ENCODE measurements around the gene CFAP92.
"Not testable (repeated sequence)": the region's sequence is repeated elsewhere in the genome, so short reads cannot be mapped to it uniquely, and the experiment has no call there.

CFAP92 gene

DNA sequence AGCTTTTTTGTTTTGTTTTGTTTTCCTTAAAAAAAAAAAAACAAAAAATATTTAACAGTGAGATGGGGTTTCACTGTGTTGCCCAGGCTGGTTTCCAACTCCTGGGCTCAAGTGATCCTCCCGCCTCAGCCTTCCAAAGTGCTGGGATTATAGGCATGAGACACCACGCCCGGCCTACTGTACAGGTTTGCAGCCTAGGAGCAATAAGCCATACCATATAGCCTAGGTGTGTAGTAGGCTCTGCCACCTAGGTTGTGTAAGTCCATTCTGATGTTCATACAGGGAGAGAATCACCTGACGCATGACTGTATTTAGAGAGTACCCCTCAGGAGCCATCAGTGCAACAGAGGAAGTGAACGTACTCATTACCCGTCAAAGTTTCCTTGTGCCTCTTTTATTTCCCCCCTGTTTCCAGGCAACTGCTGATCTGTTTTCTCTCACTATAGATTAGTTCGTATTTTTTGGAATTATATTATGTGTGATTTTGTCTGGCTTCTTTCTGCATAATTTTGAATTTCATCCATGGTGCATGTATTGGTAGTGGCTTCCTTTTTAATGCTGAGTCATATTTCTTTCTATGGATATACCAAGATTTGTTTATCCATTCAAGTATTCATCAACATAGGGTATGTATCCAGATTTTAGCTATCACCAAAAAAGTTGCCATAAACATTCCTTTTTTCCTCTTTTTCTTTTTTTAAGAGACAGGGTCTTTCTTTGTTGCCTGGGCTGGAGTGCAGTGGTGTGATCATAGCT lies 104.6 kb downstream of the CFAP92 start:
- DNase-seq (ENCODE audit: low spot score), result no peak

DNA sequence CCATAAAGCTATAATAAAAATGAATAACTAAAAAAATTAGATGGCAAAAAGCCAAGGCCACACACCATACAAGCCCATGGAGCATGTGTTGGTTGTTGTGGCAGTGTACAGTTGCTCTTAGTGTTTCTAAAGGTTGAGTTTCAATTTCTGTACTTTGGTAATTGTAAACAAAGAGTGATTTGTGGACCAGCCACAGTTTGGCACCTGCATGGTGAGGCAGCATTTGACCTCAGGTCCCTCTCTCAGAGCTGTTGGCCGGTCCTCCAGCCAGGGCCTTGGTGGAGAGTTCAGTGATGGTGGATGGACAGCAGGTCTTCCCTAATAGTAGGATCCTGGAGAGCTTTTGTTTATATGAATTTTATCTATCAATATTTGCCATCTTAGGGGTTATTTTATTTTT lies 108.9 kb downstream of the CFAP92 start:
- DNase-seq (ENCODE audit: low spot score), result no peak

DNA sequence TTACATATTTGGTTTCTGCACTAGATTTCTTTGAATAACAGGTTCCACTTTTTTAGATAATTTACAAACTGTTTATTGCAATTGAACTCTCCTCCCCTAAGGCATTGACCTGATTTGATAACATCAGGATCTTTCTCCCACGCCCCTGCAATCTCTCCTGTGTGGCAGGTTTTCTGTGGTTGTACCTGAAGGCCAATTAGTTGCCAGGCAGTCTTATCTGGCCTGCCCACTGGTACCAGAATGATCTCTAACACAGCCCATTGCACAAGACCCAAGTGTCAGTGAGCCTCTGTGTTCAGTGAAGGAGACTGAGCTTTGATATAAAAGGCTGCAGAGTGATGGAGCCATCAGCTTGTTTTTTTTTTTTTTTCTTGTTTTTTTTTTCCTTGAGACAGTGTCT lies 111.2 kb downstream of the CFAP92 start:
- DNase-seq (ENCODE audit: low spot score), result no peak

DNA sequence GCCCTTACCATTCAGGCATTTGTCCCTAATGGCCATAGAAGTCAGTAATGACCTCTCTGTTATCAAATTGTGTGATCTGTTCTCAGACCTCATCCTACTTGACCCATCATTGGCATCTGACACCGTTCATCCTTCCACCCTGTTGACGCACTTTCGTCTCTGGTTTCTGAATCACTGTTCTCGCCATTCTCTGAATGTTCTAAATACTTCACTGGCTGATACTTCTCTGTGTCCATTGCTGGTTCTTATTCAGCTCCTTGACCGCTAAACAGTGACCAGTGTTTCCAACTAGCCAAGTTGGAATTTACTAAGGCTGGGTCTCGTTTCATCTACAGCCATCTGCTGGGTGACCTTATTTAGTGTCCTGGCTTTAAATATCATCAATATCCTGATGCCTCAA lies 112.3 kb downstream of the CFAP92 start:
- DNase-seq (ENCODE audit: low spot score), result no peak

DNA sequence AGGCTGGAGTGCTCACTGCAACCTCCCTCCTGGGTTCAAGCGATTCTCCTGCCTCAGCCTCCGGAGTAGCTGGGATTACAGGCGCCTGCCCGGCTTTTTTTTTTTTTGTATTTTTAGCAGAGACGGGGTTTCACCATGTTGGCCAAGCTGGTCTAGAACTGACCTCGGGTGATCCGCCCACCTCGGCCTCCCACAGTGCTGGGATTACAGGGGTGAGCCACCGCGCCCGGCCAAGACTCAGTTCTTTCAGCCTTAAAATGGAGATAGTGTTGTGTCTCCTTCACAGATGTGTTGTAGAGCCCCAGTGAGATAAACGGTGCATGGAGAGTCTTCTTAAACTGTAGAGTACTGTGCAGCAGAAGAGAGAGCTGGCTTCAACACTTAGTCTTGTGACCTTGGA lies 113.4 kb downstream of the CFAP92 start:
- DNase-seq (ENCODE audit: low spot score), result not testable (repeated sequence)

DNA sequence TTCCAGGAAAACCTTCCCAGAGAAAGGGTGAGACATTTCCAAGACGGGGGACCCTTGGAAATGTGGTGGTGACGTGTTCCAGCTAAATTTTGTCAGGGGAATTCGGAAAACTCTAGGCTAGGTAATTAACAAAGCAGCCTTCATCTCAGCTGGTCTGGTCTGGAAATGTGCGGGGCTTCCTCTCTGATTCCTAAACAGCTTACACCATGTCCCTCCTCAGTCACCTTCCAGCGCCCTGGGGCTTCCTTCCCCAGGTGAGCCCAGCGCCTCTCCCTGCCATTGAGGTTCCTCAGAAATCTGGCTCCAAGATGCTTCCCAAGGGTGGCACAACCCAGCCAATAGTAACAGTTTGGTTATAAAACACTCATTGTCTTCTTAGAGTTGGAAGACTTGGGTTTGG lies 113.9 kb downstream of the CFAP92 start:
- no peak for DNase-seq (ENCODE audit: low spot score)

DNA sequence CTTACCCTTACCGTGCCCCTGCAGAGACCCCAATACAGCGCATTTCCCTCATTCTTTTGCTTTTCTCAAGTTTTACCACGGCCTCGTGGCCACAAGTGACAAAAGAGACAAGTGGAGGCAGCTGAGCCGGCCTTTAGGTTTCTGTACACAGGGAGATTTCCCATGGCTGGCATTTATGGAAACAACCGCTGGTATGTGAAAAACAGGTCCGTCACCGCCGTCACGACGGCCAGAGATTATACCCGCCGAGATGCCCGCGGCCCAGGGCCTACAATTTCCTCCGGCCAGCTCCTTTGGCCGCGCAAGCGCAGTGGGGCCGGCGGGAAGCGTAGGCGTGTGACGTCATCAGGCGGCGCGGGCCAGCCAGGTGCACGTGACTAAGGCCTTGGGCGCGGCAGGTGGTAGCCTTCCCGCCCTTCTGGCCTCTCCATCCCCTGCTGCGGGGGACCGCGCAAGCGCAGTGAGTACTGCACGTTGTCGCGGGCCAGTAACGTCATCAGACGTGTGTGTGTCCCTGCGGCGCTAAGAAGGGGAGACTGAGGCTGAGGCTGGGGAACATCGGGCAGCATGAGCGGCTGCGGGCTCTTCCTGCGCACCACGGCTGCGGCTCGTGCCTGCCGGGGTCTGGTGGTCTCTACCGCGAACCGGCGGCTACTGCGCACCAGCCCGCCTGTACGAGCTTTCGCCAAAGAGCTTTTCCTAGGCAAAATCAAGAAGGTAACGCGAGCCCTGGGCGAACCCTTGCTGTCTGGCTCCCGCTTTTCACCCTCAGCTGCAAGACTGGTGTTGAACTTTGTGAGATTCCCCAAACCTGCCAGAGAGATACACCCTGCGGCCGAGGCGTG lies 114.5 kb downstream of the CFAP92 start, which contains the start of gene ACAD9:
ACAD9 (plus strand) TSS at position 496 of the 845 bp plus-strand sequence; CDS start at position 568, 72 bp downstream.
- DNase-seq (ENCODE audit: low spot score), result peak; percentile 98

DNA sequence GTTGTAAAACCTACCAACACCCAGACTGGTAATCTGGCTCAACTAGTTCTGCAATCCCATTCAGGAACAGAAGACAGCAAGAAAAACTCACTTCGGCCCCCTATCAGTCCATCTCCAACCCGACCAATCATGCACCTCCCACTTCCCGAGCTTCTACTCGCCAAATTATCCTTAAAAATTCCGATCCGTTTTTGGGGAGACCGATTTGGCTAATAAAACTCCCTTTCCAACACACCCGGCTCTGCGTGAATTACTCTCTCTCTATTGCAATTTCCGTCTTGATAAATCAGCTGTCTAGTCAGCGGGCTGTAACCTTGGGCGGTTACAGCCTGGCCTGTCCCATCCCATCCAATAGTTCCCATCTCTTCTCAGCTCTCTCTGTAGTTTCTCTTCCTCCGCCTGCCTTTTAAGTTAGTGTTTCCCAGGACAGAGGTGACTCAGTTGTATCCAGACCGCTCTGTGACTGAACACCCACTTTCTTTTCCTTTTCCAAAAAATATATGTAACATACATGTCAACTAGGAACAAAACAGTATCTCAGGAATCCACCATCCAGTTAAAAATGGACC lies 115.2 kb downstream of the CFAP92 start:
- peak; percentile 39 for DNase-seq (ENCODE audit: low spot score)

DNA sequence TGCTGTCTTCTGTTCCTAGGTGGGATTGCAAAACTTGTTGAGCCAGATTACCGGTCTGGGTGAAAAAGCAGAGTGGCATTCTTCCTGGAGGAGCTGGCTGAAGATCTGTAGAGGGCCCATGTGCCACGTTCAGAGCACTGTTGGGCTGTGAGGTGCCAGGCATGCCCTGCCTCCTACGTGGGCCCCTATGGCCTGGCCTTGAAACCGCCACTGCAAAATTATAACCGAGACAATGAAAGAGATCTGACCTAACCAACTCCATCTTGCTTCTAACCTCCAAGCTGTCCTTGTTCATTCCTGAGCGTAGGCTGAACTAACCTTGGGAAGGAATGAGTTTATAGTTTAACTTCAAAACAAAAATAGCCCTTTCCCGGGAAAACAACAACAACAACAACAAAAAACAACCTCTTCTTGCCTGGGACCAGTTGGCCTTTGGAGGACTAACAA lies 115.8 kb downstream of the CFAP92 start:
- DNase-seq (ENCODE audit: low spot score), result no peak

DNA sequence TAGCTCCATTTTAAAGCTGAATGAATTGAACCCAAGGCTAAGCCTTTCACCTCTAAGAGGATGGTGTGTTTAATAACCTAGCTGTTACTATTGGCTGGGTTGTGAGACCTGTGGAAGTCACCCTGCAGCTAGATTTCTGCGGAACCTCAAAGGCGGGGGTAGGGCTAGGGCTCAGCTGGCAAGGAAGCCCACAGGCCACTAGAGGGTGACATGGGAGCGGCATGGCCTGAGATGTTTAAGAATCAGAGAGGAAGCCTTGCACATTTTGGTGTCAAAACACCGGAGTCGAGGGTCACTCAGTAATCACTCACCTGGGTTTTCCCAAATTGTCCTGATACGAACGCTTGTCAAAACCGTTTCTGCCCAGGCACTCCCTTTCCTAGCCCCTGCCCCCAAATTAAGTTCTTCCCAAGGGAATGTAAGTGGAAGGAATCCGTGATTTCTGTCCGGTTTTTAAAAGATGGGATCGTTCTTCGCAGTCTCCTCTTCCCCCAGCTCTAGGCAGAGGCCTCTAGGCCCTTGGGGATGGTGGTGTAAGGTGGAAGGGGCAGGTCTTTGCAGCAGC lies 118.2 kb downstream of the CFAP92 start:
- peak; percentile 59 for DNase-seq (ENCODE audit: low spot score)

DNA sequence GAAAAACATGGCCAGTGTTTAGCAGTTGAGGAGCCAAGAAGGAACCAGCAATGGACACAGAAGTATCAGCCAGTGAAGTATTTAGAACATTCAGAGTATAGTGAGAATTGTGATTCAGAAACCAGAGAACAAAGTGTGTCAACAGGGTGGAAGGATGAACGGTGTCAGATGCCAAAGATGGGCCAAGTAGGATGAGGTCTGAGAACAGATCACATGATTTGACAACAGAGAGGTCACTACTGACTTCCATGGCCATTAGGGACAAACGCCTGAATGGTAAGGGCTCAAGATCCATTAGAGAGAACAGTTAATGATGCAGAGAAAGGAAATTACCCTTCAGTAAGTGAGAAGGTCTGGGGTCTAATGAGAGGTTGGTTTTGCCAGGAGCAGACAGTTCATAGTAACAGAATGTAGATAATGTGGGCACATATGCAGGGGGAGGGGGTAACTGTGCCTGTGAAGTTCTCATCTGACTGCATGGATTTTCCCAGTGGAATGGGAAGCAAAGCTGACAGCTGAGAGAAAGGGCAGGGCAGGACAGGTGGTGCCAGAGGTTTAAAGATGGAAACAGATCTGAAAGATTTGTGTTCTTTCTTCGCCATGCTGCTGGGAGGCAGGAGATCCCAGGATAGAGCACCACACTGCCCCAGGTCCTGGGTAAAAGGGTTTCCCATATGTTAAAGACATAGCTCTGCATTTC lies 119.2 kb downstream of the CFAP92 start:
- DNase-seq (ENCODE audit: low spot score), result no peak

DNA sequence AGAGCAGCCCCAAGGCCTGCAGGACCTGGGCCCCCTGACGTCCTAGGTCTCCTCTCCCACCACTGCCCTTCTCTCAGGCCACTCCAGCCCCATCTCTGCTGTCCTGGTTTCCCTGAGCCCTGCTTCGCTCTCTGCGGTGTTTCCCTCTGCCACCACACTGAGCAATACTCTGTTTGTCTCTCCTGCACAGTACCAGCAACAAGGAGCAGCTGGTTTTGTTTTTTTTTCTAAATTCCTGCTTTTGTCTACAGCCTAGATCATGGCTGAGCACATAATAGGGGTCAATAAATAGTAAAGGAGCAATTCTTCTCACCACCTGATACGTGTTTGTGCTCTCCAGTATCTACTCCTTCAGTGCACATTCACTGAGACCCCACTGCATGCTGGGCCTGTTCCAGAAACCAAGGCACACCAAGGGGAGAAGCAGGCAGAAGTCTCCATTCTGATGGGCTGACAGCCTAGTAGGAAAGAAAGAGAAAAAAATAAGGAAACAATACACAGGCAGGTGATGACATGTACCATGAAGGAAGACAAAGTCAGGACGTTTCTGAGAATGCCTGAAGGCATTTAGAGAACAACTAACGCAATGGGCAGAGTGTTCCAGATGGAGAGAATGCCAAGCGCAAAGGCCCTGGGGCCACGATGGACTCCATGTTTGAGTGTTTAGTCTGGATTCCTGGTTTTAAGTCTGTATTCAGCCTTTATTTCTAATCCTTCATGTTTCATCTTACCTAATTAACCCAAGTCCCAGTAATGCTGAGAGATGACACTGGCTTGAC lies 120.4 kb downstream of the CFAP92 start:
- DNase-seq (ENCODE audit: low spot score), result no peak

DNA sequence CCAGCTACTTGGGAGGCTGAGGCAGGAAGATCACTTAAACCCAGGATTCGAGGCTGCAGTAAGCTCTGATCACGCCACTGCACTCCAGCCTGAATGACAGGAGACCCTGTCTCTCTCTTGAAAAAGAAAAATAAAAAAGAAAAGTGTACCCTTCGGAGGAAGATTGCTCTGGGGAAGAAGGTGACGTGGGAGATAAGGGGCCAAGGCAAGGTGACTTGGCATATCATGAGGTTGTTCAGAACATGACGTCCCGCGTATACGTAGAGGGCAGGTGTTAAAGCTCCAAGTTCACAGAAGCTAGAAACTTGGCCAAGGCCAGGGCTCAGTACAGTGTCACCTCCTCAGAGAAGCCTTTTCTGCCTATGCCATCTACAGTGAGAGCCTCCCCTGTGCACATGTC lies 121.1 kb downstream of the CFAP92 start:
- no peak for DNase-seq (ENCODE audit: low spot score)

DNA sequence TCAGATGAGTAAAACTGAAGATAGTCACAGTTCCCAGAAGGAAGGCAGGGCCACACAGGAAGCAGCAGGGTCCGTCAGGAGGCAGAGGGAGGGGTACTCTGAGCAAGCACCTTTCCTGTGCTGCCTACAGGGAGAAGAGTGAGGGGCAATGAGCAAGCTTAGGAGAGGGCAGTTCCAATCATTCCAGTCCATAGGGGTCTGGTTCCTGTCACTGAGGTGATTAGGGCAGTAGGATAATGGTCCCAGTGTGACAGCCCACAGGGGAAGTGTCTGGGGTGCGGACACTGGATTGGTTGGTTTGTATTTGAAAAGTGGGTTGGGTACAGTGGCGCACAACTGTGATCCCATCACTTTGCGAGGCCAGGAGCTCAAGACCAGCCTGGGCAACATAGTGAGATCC lies 121.6 kb downstream of the CFAP92 start:
- DNase-seq (ENCODE audit: low spot score), result no peak

DNA sequence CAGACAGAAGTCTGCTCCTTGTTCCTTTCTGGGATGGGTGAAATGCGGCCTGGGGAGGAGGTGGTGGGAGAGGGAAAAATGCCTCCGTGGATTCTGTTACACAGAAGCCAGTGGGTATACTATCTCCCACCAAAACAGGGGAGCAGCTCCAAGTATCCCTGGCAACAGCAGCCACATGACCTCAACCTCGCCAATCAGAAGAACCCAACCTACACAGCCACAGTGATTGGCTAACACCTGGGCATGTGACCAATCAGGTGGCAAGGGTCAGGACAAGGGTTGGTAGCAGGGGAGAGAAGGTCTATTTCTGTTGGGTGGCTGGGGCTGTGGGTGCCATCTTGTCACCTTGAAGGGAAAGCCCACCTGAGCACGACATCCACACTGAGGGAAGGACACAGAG lies 123.5 kb downstream of the CFAP92 start:
- no peak for DNase-seq (ENCODE audit: low spot score)

DNA sequence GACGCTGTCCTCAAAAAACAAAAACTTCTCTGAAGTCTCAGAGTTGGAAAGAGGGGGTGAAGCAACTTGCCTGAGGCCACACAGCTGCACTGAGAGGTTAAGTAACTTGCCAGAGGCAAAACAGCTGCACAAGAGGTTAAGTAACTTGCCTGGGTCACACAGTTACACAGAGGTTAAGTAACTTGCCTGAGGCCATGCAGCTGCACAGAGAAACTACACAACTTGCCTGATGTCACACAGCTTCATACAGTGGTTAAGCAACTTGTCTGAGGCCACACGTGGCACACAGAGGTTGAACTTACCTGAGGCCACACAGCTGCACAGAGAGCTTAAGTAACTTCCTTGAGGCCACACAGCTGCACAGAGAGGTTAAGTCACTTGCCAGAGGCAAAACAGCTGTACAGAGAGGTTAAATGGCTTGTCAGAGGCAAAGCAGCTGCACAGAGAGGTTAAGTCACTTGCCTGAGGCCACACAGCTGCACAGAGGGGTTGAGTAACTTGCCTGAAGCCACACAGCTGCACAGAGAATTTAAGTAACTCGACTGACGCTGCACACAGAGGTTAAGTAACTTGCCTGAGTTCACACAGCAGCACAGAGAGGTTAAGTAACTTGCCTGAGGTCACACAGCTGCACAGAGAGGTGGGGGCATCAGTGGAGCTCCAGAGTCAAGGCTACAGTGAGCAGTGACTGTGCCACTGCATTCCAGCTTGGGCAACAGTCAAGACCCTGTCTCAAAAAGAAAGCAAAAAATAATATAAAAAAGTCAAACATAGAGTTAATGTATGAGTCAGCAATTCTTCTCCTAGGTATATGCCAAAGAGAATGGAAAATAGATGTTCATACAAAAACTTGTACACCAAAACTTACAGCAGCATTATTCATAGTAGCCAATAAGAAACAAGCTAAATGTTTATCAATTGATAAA lies 126.4 kb downstream of the CFAP92 start:
- no peak for DNase-seq (ENCODE audit: low spot score)

DNA sequence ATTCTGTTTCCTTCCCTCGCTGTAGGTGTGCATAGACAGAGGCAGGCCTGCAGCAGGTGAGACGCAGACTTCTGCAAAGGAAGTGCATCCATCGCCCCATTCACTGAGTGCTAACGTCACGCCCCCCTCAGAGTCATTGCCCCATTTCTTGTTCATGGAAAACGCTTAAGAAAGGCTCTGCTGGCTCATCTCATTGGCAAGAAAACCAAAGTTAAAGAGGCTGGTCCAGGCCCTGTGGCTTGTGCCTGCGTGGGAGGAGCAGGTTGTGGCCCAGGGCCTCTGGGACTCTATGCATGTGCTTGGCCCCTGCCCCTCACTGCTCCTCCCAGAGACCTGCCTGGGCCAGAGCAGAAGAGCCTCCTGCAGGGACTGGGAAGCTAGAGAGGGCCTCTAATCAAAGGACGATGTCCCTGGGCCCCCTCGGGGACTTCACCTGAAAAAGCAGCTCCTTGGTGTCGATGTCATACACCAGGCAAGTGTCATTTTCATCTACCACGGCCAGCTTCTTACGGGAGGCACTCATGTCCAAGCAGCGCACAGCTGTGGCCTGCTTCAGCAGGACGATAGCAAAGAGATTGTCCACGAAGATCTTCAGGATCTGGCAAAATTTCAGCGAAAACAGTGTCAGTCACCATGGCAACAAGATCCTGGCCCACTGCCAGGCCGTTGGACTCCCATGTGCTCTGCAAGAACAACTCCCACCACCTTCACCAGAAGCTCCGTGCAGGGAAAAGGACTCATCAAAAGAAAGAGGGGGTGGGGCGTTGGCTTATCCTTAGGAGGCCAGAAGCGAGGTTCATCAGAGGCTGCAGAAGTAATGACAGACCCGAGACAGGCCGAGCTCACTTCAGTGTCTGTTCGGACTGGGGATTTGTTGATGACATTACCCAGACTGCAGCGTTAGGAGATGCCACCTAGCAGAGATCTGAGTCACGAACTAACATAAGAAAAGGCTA lies 128.7 kb downstream of the CFAP92 start:
- not testable (repeated sequence) for DNase-seq (ENCODE audit: low spot score)

DNA sequence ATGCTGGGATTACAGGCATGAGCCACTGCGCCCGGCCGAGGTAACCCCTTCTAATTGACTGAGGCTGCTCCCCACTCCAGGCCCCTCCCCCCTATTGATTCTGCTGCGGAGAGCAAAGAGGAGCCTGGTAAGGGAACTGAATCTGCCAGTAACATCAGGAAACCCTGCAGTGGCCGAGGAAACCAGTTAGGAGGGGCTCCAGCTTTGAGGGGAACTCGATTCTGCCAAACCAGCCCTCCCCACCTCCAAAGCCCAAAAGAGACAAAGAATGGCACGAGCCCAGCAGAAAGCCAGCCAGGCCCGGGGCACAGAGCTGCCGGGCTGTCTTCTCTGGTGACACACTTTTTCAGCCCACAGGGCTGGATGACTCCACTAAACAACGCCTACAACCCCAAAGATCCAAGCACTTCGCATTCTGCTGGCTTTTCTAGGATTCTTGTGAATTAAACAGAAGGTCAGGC lies 129.5 kb downstream of the CFAP92 start:
- DNase-seq (ENCODE audit: low spot score), result no peak

DNA sequence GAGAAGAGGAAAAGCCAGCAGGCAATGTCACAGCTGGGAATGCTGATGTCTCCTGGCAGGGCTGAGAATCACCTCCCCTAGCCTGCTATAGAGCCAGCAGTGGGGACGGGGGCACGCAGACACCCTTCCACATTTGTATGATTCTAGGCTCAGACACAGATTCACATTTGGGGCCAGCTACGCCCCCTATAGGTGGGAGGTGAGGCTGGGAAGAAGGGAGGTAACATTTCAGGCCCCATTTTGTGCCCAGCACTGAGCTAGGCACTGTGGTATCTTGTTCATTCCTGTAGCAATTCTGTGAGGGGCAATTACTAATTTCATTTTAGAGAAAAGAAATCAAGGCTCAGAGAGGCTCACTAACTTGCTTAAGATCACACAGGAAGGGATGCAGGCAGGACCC lies 130.3 kb downstream of the CFAP92 start:
- DNase-seq (ENCODE audit: low spot score), result no peak

Measured in activated CD4-positive, alpha-beta T cell treated with anti-CD3 and anti-CD28 coated beads, Interleukin-2, Interleukin-4, amounts not matched to agents 100 ng/mL and 50 ng/mL, durations not matched to agents 16 hours and 8 hours (primary cell).